HCT116 (cell line): Measurements from ENCODE around the gene EHBP1. TPM values are rescaled to one million over a fixed set of nuclear protein-coding genes. Genes with fewer than 3 reads are reported as not detected.

Experiments used
- ATAC-seq: fragments of 200-7000 bp; cut with Tn5 transposase; 2 replicates; pipeline ENCODE4 v1.9.1; 2020; ENCODE audit warnings: mild to moderate bottlenecking, moderate library complexity
- BruUV-seq: library from RNA; stranded (reverse); fragments of 400-500 nt; replicated peaks from 2 replicates; lab custom pipeline; 2021; lab: Mats Ljungman, UMichigan
- CTCF ChIA-PET: fragments of 300-600 bp; sonication (Branson Sonifier 250); formaldehyde crosslinking; loops from one replicate; lab custom pipeline; 2021; ENCODE audit warnings: antibody characterized with exemption; lab: Charles Lee
- POLR2A ChIA-PET: fragments of 300-600, 350-600 bp; sonication (Branson Sonifier 250); formaldehyde crosslinking; loops from one replicate; lab custom pipeline; 2021; ENCODE audit warnings: antibody characterized with exemption; lab: Charles Lee
- RAD21 ChIA-PET, 2 experiments: fragments of 300-600 bp; sonication (Branson Sonifier 250); formaldehyde crosslinking; loops; one replicate each; lab custom pipeline; 2023; ENCODE audit warnings: low total read pairs in 2 of 2; ENCODE audit not compliant: uncharacterized antibody in 2 of 2, unreplicated experiment in 2 of 2, low non-redundant PET in 1 of 2; lab: Charles Lee
- DNase-seq: peaks from one replicate; pipeline ENCODE4 v3.0.0-alpha.2; 2010; ENCODE audit warnings: low read depth, low spot score
- H2AFZ ChIP-seq: fragments of 200-600 bp; shearing (Covaris generic), sonication (generic); 2 replicates; pipeline ENCODE4 v1.6.1; 2017; ENCODE audit warnings: low read depth, mixed run types, mixed read lengths, antibody characterized with exemption, low read length; ENCODE audit not compliant: poor library complexity, severe bottlenecking
- H3K27ac ChIP-seq: 2 replicates; pipeline ENCODE4 v1.5.1; 2012; ENCODE audit warnings: low read depth, low read length
- H3K27me3 ChIP-seq: fragments of 200-600 bp; sonication (generic); 2 replicates; pipeline ENCODE4 v1.6.1; 2016; ENCODE audit warnings: mixed run types, low read length, mixed read lengths; ENCODE audit not compliant: insufficient read depth
- H3K36me3 ChIP-seq, 2 experiments: fragments of 200-500 bp in 1 of 2; fragments of 200-600 bp in 1 of 2; sonication (Bioruptor generic) in 1 of 2; sonication (generic) in 1 of 2; 2 replicates each; pipeline versions ENCODE4 v1.5.1 to v1.6.1; 2014 to 2016; ENCODE audit warnings: low read length in 2 of 2, inconsistent platforms in 1 of 2, mixed read lengths in 1 of 2, mixed run types in 1 of 2; ENCODE audit not compliant: insufficient read depth in 2 of 2, control insufficient read depth in 1 of 2
- H3K4me1 ChIP-seq, 2 experiments: fragments of 200-600 bp in 1 of 2; sonication (generic) in 1 of 2; 2 replicates each; pipeline versions ENCODE4 v1.5.1 to v1.6.1; 2012 to 2017; ENCODE audit warnings: low read length in 2 of 2, inconsistent platforms in 1 of 2, mild to moderate bottlenecking in 1 of 2, mixed read lengths in 1 of 2, mixed run types in 1 of 2, moderate library complexity in 1 of 2; ENCODE audit not compliant: insufficient read depth in 2 of 2, control insufficient read depth in 1 of 2
- H3K4me2 ChIP-seq: fragments of 200-600 bp; sonication (generic); 2 replicates; pipeline ENCODE4 v1.6.1; 2017; ENCODE audit warnings: mixed run types, low read length, mixed read lengths
- H3K4me3 ChIP-seq, 2 experiments: fragments of 200-600 bp in 1 of 2; sonication (generic) in 1 of 2; replicated peaks in 1 of 2; 2 replicates each; pipeline ENCODE4 v1.5.1; 2011 to 2016; ENCODE audit warnings: low read length in 2 of 2, control low read depth in 1 of 2, low read depth in 1 of 2, mild to moderate bottlenecking in 1 of 2, mixed read lengths in 1 of 2, mixed run types in 1 of 2
- H3K79me2 ChIP-seq: fragments of 200-600 bp; sonication (generic); 2 replicates; pipeline ENCODE4 v1.6.1; 2017; ENCODE audit warnings: mild to moderate bottlenecking, mixed run types, low read length, moderate library complexity, mixed read lengths; ENCODE audit not compliant: insufficient read depth
- H3K9ac ChIP-seq: fragments of 200-600 bp; sonication (generic); 2 replicates; pipeline ENCODE4 v1.6.1; 2016; ENCODE audit warnings: low read length, mixed read lengths
- H3K9me2 ChIP-seq: fragments of 200-600 bp; sonication (generic), shearing (Covaris generic); 2 replicates; pipeline ENCODE4 v1.6.1; 2017; ENCODE audit warnings: mixed run types, mild to moderate bottlenecking, moderate library complexity; ENCODE audit not compliant: insufficient read depth
- H3K9me3 ChIP-seq, 2 experiments: fragments of 200-500 bp in 1 of 2; fragments of 200-600 bp in 1 of 2; sonication (Bioruptor generic) in 1 of 2; sonication (generic) in 1 of 2; 2 replicates each; pipeline ENCODE4 v1.6.1; 2014 to 2017; ENCODE audit warnings: low read length in 2 of 2, mixed read lengths in 2 of 2, inconsistent platforms in 1 of 2, low read depth in 1 of 2, mild to moderate bottlenecking in 1 of 2, mixed run types in 1 of 2, moderate library complexity in 1 of 2; ENCODE audit not compliant: control insufficient read depth in 1 of 2, insufficient read depth in 1 of 2
- H4K20me1 ChIP-seq: fragments of 200-600 bp; sonication (generic), shearing (Covaris generic); 2 replicates; pipeline ENCODE4 v1.6.1; 2017; ENCODE audit warnings: mixed run types, mild to moderate bottlenecking, moderate library complexity; ENCODE audit not compliant: insufficient read depth
- CEBPB ChIP-seq: IDR thresholded peaks from 2 replicates; pipeline ENCODE4 v1.6.1; 2012; ENCODE audit warnings: low read depth
- ELF1 ChIP-seq: IDR thresholded peaks from 2 replicates; pipeline ENCODE4 v1.6.1; 2012; ENCODE audit warnings: low read depth, borderline replicate concordance
- FOSL1 ChIP-seq: IDR thresholded peaks from 2 replicates; pipeline ENCODE4 v1.6.1; 2012; ENCODE audit warnings: low read depth
- JUND ChIP-seq: IDR thresholded peaks from 2 replicates; pipeline ENCODE4 v1.6.1; 2012
- MAX ChIP-seq: IDR thresholded peaks from 2 replicates; pipeline ENCODE4 v1.6.1; 2012
- SIN3A ChIP-seq: IDR thresholded peaks from 2 replicates; pipeline ENCODE4 v1.6.1; 2012; ENCODE audit warnings: low read depth
- SP1 ChIP-seq: IDR thresholded peaks from 2 replicates; pipeline ENCODE4 v1.6.1; 2012; ENCODE audit warnings: low read depth
- SRF ChIP-seq: IDR thresholded peaks from 2 replicates; pipeline ENCODE4 v1.6.1; 2012; ENCODE audit warnings: low read depth
- ZBTB33 ChIP-seq: IDR thresholded peaks from 2 replicates; pipeline ENCODE4 v1.6.1; 2011; ENCODE audit warnings: mild to moderate bottlenecking, low read length, moderate library complexity; ENCODE audit not compliant: insufficient replicate concordance; ENCODE audit errors: extremely low read depth
- intact Hi-C: fragments of 100-400 bp; cut with micrococcal nuclease; formaldehyde crosslinking; loops from 2 replicates; pipeline ENCODE4 v1.10.0; 2022
- total RNA-seq: library from RNA; stranded (reverse); gene quantifications from one replicate; pipeline ENCODE4 v1.2.1, GENCODE V29; 2021; ENCODE audit not compliant: unreplicated experiment

The EHBP1 gene
- total RNA-seq, 1 experiment from 2014 or later = 89.9 TPM

GRCh38 chr2:62831729-62832128, 126.2 kb downstream of the EHBP1 start:
- no peaks in the 10 kb centered on the region for H3K27me3 ChIP-seq
- H3K4me3 ChIP-seq = no peak overlapping the region
- H3K9me2 ChIP-seq = no peaks in the 10 kb centered on the region
- ChIA-PET CTCF (no interaction called here), RAD21 (no interaction called here), POLR2A (no interaction called here)
- peaks cover 12% of the 10 kb centered on the region for H3K79me2 ChIP-seq
- no peak overlapping the region for H3K27ac ChIP-seq
- ATAC-seq (no peak), DNase-seq (no peak)
- intact Hi-C loops = no loop called here
- no peaks in the 10 kb centered on the region for H3K4me1 ChIP-seq
- peaks cover 12 to 35% of the 10 kb centered on the region in 2 experiments for H3K36me3 ChIP-seq
- no peak overlapping the region for H3K9ac ChIP-seq
- BruUV-seq = no TSS peak
- H3K9me3 ChIP-seq = peaks cover 5 to 9% of the 10 kb centered on the region in 2 experiments; a peak in 3 of 4 replicates
- no peak for TF ChIP-seq ZBTB33
- TF ChIP-seq ELF1 = no peak
- TF ChIP-seq JUND = no peak
- no peak for TF ChIP-seq CEBPB
- TF ChIP-seq SIN3A = no peak
- TF ChIP-seq FOSL1 = no peak
- no peak for TF ChIP-seq SRF
- no peak for TF ChIP-seq SP1
- TF ChIP-seq MAX = no peak
- H3K4me2 ChIP-seq = no peak overlapping the region
- no peak overlapping the region for H2AFZ ChIP-seq
- H4K20me1 ChIP-seq = no peaks in the 10 kb centered on the region
